Breast epithelium (tissue), 3 donors: ENCODE results near the gene PSMD12.

Experiments
- CTCF ChIP-seq, 3 donors: fragments of 450-650 bp; IDR thresholded peaks; one replicate each; pipeline ENCODE4 v1.5.1; 2016 to 2017; ENCODE audit warnings: antibody characterized with exemption in 3 of 3, mild to moderate bottlenecking in 3 of 3, moderate library complexity in 3 of 3
- POLR2A ChIP-seq: fragments of 450-650 bp; IDR thresholded peaks from one replicate; pipeline ENCODE4 v1.6.1; 2016; ENCODE audit warnings: antibody characterized with exemption, mild to moderate bottlenecking, moderate library complexity
- POLR2AphosphoS5 ChIP-seq, 3 donors: sonication (generic); formaldehyde crosslinking; IDR thresholded peaks; one replicate each; pipeline ENCODE4 v1.6.1; 2017; ENCODE audit warnings: antibody characterized with exemption in 3 of 3

DNA sequence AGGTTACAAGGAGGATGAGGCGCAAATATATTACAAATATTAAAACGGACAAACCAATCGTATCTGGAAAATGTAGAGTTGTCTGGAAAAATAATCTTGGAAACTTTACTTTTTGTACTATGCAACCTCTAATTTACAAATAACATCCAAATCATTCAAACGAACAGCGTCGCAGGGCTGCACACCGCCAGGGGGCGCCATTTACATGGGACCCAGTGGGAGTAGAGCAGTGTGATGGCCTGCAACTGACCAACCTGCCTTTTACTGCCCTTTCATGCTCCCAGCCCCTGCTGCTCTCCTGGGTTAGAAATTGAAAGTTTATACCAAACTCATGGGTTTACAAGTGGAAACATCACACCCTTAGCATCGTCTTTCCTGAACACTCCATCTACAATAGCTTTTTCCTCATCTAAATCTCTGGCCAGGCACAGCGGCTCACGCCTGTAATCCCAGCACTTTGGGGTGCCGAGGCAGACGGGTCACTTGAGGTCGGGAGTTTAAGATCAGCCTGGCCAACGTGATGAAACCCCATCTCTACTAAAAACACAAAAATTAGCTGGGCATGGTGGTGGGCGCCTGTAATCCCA lies 20.7 kb upstream of the PSMD12 start:
- TF ChIP-seq CTCF (IDR thresholded peaks at IDR 0.05) (peak in 1 of 3 donors; percentile 29), POLR2A (no peak), POLR2AphosphoS5 (IDR thresholded peaks at IDR 0.05) (no peak)
